ENCODE results near the gene EPX.

EPX gene

GRCh38 chr17:58208344-58208743, 15.8 kb downstream of the EPX start:
- H4K8ac ChIP-seq (ENCODE audit: low read depth, low read length) = no peak overlapping the region

GRCh38 chr17:58210922-58211321, 18.4 kb downstream of the EPX start:
- Histone ChIP-seq H3K79me1 (ENCODE audit: low read length) (no peaks in the 10 kb centered on the region), H2BK15ac (replicated peaks; ENCODE audit: low read depth) (no peak overlapping the region), H3K79me2 (ENCODE audit: control insufficient read depth, insufficient read depth, low read length) (no peaks in the 10 kb centered on the region), H3K36me3 (ENCODE audit: control insufficient read depth, insufficient read depth, low read length) (peaks cover 4% of the 10 kb centered on the region), H3K4me3 (ENCODE audit: low read length) (no peak overlapping the region), H2AK5ac (ENCODE audit: low read length) (no peak overlapping the region), H4K8ac (ENCODE audit: low read depth, low read length) (no peak overlapping the region), H3K4me2 (ENCODE audit: low read length) (no peak overlapping the region), H4K5ac (ENCODE audit: low read length) (no peak overlapping the region), H3K4me1 (ENCODE audit: control insufficient read depth, low read depth, low read length) (no peaks in the 10 kb centered on the region), H2BK5ac (ENCODE audit: low read length) (no peak overlapping the region), H3K18ac (ENCODE audit: low read length) (no peak overlapping the region), H2BK120ac (ENCODE audit: low read depth, low read length) (no peak overlapping the region), H3K4ac (ENCODE audit: low read depth, low read length) (no peak overlapping the region), H3K23ac (ENCODE audit: low read length) (no peak overlapping the region), H3K27me3 (ENCODE audit: insufficient read depth, low read length, poor library complexity) (no peaks in the 10 kb centered on the region), H3K56ac (ENCODE audit: low read length) (no peak overlapping the region), H3K9ac (ENCODE audit: low read length) (no peak overlapping the region), H3K27ac (ENCODE audit: low read depth, low read length) (no peak overlapping the region)
- WGBS (ENCODE audit: extremely low coverage, insufficient coverage, low lambda C conversion rate) = no CpG with 5 or more reads among the region's 5 CpGs
- peak; percentile 38 for DNase-seq

More at GRCh38 chr17:58208344-58208743, 15.8 kb downstream of the EPX start:
- Histone ChIP-seq H3K79me1 (ENCODE audit: low read length) (no peaks in the 10 kb centered on the region), H3K56ac (ENCODE audit: low read length) (no peak overlapping the region), H4K5ac (ENCODE audit: low read length) (no peak overlapping the region), H2BK120ac (ENCODE audit: low read depth, low read length) (no peak overlapping the region), H3K4me2 (ENCODE audit: low read length) (no peak overlapping the region), H2BK15ac (replicated peaks; ENCODE audit: low read depth) (no peak overlapping the region), H2AK5ac (ENCODE audit: low read length) (no peak overlapping the region), H3K4me3 (ENCODE audit: low read length) (no peak overlapping the region), H3K27ac (ENCODE audit: low read depth, low read length) (no peak overlapping the region), H3K9ac (ENCODE audit: low read length) (no peak overlapping the region), H2BK5ac (ENCODE audit: low read length) (no peak overlapping the region), H3K36me3 (ENCODE audit: control insufficient read depth, insufficient read depth, low read length) (peaks cover 4% of the 10 kb centered on the region), H3K23ac (ENCODE audit: low read length) (no peak overlapping the region), H3K4me1 (ENCODE audit: control insufficient read depth, low read depth, low read length) (no peaks in the 10 kb centered on the region), H3K79me2 (ENCODE audit: control insufficient read depth, insufficient read depth, low read length) (no peaks in the 10 kb centered on the region), H3K4ac (ENCODE audit: low read depth, low read length) (no peak overlapping the region), H3K18ac (ENCODE audit: low read length) (no peak overlapping the region), H3K27me3 (ENCODE audit: insufficient read depth, low read length, poor library complexity) (no peaks in the 10 kb centered on the region)
- no peak for DNase-seq
- whole genome bisulfite sequencing (ENCODE audit: extremely low coverage, insufficient coverage, low lambda C conversion rate) = no CpG with 5 or more reads among the region's 5 CpGs

GRCh38 chr17:58215685-58216084, 23.2 kb downstream of the EPX start:
- H3K4ac ChIP-seq (ENCODE audit: low read depth, low read length) = no peak overlapping the region
- DNase-seq = peak; percentile 25
- H3K9ac ChIP-seq (ENCODE audit: low read length) = no peak overlapping the region
- no peak overlapping the region for H3K4me2 ChIP-seq (ENCODE audit: low read length)
- H3K36me3 ChIP-seq (ENCODE audit: control insufficient read depth, insufficient read depth, low read length) = no peaks in the 10 kb centered on the region
- H2BK5ac ChIP-seq (ENCODE audit: low read length) = no peak overlapping the region
- H3K56ac ChIP-seq (ENCODE audit: low read length) = no peak overlapping the region
- no peak overlapping the region for H2BK120ac ChIP-seq (ENCODE audit: low read depth, low read length)
- H3K23ac ChIP-seq (ENCODE audit: low read length) = no peak overlapping the region
- H4K5ac ChIP-seq (ENCODE audit: low read length) = no peak overlapping the region
- H3K4me1 ChIP-seq (ENCODE audit: control insufficient read depth, low read depth, low read length) = peaks cover 2% of the 10 kb centered on the region
- H3K27ac ChIP-seq (ENCODE audit: low read depth, low read length) = no peak overlapping the region
- H3K18ac ChIP-seq (ENCODE audit: low read length) = no peak overlapping the region
- no peaks in the 10 kb centered on the region for H3K79me1 ChIP-seq (ENCODE audit: low read length)
- H2AK5ac ChIP-seq (ENCODE audit: low read length) = no peak overlapping the region
- no peaks in the 10 kb centered on the region for H3K27me3 ChIP-seq (ENCODE audit: insufficient read depth, low read length, poor library complexity)
- H2BK15ac ChIP-seq (replicated peaks; ENCODE audit: low read depth) = no peak overlapping the region
- no peaks in the 10 kb centered on the region for H3K79me2 ChIP-seq (ENCODE audit: control insufficient read depth, insufficient read depth, low read length)
- H3K4me3 ChIP-seq (ENCODE audit: low read length) = no peak overlapping the region
- H4K8ac ChIP-seq (ENCODE audit: low read depth, low read length) = no peak overlapping the region

- no peak overlapping the region for H3K23ac ChIP-seq (ENCODE audit: low read length)
- no peaks in the 10 kb centered on the region for H3K79me2 ChIP-seq (ENCODE audit: control insufficient read depth, insufficient read depth, low read length)
- no peak overlapping the region for H3K18ac ChIP-seq (ENCODE audit: low read length)
- no peak overlapping the region for H4K5ac ChIP-seq (ENCODE audit: low read length)
- H2BK120ac ChIP-seq (ENCODE audit: low read depth, low read length) = no peak overlapping the region
- H3K4ac ChIP-seq (ENCODE audit: low read depth, low read length) = no peak overlapping the region
- H3K27ac ChIP-seq (ENCODE audit: low read depth, low read length) = no peak overlapping the region
- H3K56ac ChIP-seq (ENCODE audit: low read length) = no peak overlapping the region
- no peak overlapping the region for H3K4me3 ChIP-seq (ENCODE audit: low read length)
- no peak overlapping the region for H2BK15ac ChIP-seq (replicated peaks; ENCODE audit: low read depth)
- no peak for DNase-seq
- no CpG with 5 or more reads among the region's 3 CpGs for WGBS (ENCODE audit: extremely low coverage, insufficient coverage, low lambda C conversion rate)
- no peaks in the 10 kb centered on the region for H3K27me3 ChIP-seq (ENCODE audit: insufficient read depth, low read length, poor library complexity)
- H3K36me3 ChIP-seq (ENCODE audit: control insufficient read depth, insufficient read depth, low read length) = no peaks in the 10 kb centered on the region
- no peak overlapping the region for H3K9ac ChIP-seq (ENCODE audit: low read length)
- H3K79me1 ChIP-seq (ENCODE audit: low read length) = no peaks in the 10 kb centered on the region
- H4K8ac ChIP-seq (ENCODE audit: low read depth, low read length) = no peak overlapping the region
- peaks cover 2% of the 10 kb centered on the region for H3K4me1 ChIP-seq (ENCODE audit: control insufficient read depth, low read depth, low read length)
- H3K4me2 ChIP-seq (ENCODE audit: low read length) = no peak overlapping the region
- H2BK5ac ChIP-seq (ENCODE audit: low read length) = no peak overlapping the region
- H2AK5ac ChIP-seq (ENCODE audit: low read length) = no peak overlapping the region
Observed at GRCh38 chr17:58217766-58218165, 25.2 kb downstream of the EPX start.

- WGBS (ENCODE audit: extremely low coverage, insufficient coverage, low lambda C conversion rate) = no CpG with 5 or more reads among the region's 56 CpGs
- Histone ChIP-seq H3K79me2 (ENCODE audit: control insufficient read depth, insufficient read depth, low read length) (no peaks in the 10 kb centered on the region), H2AK5ac (ENCODE audit: low read length) (no peak within 1 kb of the TSS), H3K18ac (ENCODE audit: low read length) (no peak within 1 kb of the TSS), H3K4me3 (ENCODE audit: low read length) (peak within 1 kb of the TSS; percentile 84), H3K79me1 (ENCODE audit: low read length) (no peaks in the 10 kb centered on the region), H3K27me3 (ENCODE audit: insufficient read depth, low read length, poor library complexity) (no peaks in the 10 kb centered on the region), H3K23ac (ENCODE audit: low read length) (no peak within 1 kb of the TSS), H3K4ac (ENCODE audit: low read depth, low read length) (no peak within 1 kb of the TSS), H3K36me3 (ENCODE audit: control insufficient read depth, insufficient read depth, low read length) (no peaks in the 10 kb centered on the region), H3K9ac (ENCODE audit: low read length) (peak within 1 kb of the TSS; percentile 82), H3K4me2 (ENCODE audit: low read length) (peak within 1 kb of the TSS; percentile 88), H2BK15ac (replicated peaks; ENCODE audit: low read depth) (no peak within 1 kb of the TSS), H3K27ac (ENCODE audit: low read depth, low read length) (no peak within 1 kb of the TSS), H4K5ac (ENCODE audit: low read length) (peak within 1 kb of the TSS; percentile 26), H3K56ac (ENCODE audit: low read length) (peak within 1 kb of the TSS; percentile 87), H4K8ac (ENCODE audit: low read depth, low read length) (peak within 1 kb of the TSS; percentile 41), H3K4me1 (ENCODE audit: control insufficient read depth, low read depth, low read length) (peaks cover 2% of the 10 kb centered on the region), H2BK5ac (ENCODE audit: low read length) (no peak within 1 kb of the TSS), H2BK120ac (ENCODE audit: low read depth, low read length) (no peak within 1 kb of the TSS)
- DNase-seq = peak; percentile 96
Observed at GRCh38 chr17:58219007-58219788, 26.7 kb downstream of the EPX start, which contains the start of gene MKS1. MKS1 (minus strand) TSS chr17:58219255; CDS start chr17:58219230, 25 bp downstream.

- Histone ChIP-seq H2BK120ac (ENCODE audit: low read depth, low read length) (no peak overlapping the region), H3K9ac (ENCODE audit: low read length) (no peak overlapping the region), H3K79me2 (ENCODE audit: control insufficient read depth, insufficient read depth, low read length) (no peaks in the 10 kb centered on the region), H3K79me1 (ENCODE audit: low read length) (no peaks in the 10 kb centered on the region), H3K27me3 (ENCODE audit: insufficient read depth, low read length, poor library complexity) (no peaks in the 10 kb centered on the region), H4K8ac (ENCODE audit: low read depth, low read length) (no peak overlapping the region), H3K4me1 (ENCODE audit: control insufficient read depth, low read depth, low read length) (peaks cover 2% of the 10 kb centered on the region), H3K18ac (ENCODE audit: low read length) (no peak overlapping the region), H2AK5ac (ENCODE audit: low read length) (no peak overlapping the region), H3K4me3 (ENCODE audit: low read length) (no peak overlapping the region), H3K27ac (ENCODE audit: low read depth, low read length) (no peak overlapping the region), H3K56ac (ENCODE audit: low read length) (peak overlapping the region; percentile 47), H2BK5ac (ENCODE audit: low read length) (no peak overlapping the region), H3K4me2 (ENCODE audit: low read length) (no peak overlapping the region), H2BK15ac (replicated peaks; ENCODE audit: low read depth) (no peak overlapping the region), H3K4ac (ENCODE audit: low read depth, low read length) (no peak overlapping the region), H3K36me3 (ENCODE audit: control insufficient read depth, insufficient read depth, low read length) (no peaks in the 10 kb centered on the region), H4K5ac (ENCODE audit: low read length) (peak overlapping the region; percentile 26), H3K23ac (ENCODE audit: low read length) (no peak overlapping the region)
- no CpG with 5 or more reads among the region's 7 CpGs for WGBS (ENCODE audit: extremely low coverage, insufficient coverage, low lambda C conversion rate)
- DNase-seq = no peak
Observed at GRCh38 chr17:58219789-58220183, 27.3 kb downstream of the EPX start.

Measured in mesendoderm (in vitro differentiated cells).